CD4-positive, alpha-beta T cell (primary cell): ENCODE data around the gene XPNPEP3. TPM values are rescaled to one million over a fixed set of nuclear protein-coding genes. Genes with fewer than 3 reads are reported as not detected.

Experiments used
- ATAC-seq: fragments of 200-7000 bp; cut with Tn5 transposase; one replicate; pipeline ENCODE4 v1.10.0; 2022; ENCODE audit warnings: mild to moderate bottlenecking; ENCODE audit not compliant: poor library complexity
- CTCF ChIA-PET: fragments of 350-600 bp; sonication (Branson Sonifier 250); formaldehyde crosslinking; loops from one replicate; lab custom pipeline; 2021; ENCODE audit warnings: antibody characterized with exemption, inconsistent platforms; lab: Charles Lee
- POLR2A ChIA-PET: fragments of 350-600 bp; sonication (Branson Sonifier 250); formaldehyde crosslinking; loops from one replicate; lab custom pipeline; 2021; ENCODE audit warnings: antibody characterized with exemption, inconsistent platforms; lab: Charles Lee
- DNase-seq, 14 experiments: peaks; one replicate each; pipeline ENCODE4 v3.0.0-alpha.2; 2013 to 2020; ENCODE audit warnings: mixed read lengths in 2 of 14
- H3K27ac ChIP-seq, 2 donors: one replicate each; pipeline versions ENCODE4 v1.5.1 to v1.7.0; 2013; ENCODE audit warnings: low read length in 2 of 2, low read depth in 1 of 2, mild to moderate bottlenecking in 1 of 2
- H3K27me3 ChIP-seq, 2 experiments: 1 replicate in 1 of 2; 2 replicates in 1 of 2; pipeline versions ENCODE4 v1.6.1 to v1.7.0; 2013; ENCODE audit warnings: low read length in 2 of 2, control low read depth in 1 of 2, mild to moderate bottlenecking in 1 of 2, moderate library complexity in 1 of 2; ENCODE audit not compliant: insufficient read depth in 2 of 2, control insufficient read depth in 1 of 2
- H3K36me3 ChIP-seq: one replicate; pipeline ENCODE4 v1.6.1; 2013; ENCODE audit warnings: low read length, control low read depth; ENCODE audit not compliant: insufficient read depth
- H3K4me1 ChIP-seq: one replicate; pipeline ENCODE4 v1.6.1; 2013; ENCODE audit warnings: low read length, control low read depth; ENCODE audit not compliant: insufficient read depth
- H3K4me3 ChIP-seq: one replicate; pipeline ENCODE4 v1.5.1; 2013; ENCODE audit warnings: mild to moderate bottlenecking, low read length, moderate library complexity
- H3K9me3 ChIP-seq, 2 experiments: 1 replicate in 1 of 2; 2 replicates in 1 of 2; pipeline versions ENCODE4 v1.6.1 to v1.7.0; 2013; ENCODE audit warnings: low read length in 2 of 2, mild to moderate bottlenecking in 2 of 2, control low read depth in 1 of 2, moderate library complexity in 1 of 2; ENCODE audit not compliant: control insufficient read depth in 1 of 2, insufficient read depth in 1 of 2
- H3K27ac Mint-ChIP-seq: one replicate; pipeline ENCODE4 v1.8.0; 2020; ENCODE audit warnings: mixed read lengths
- H3K27me3 Mint-ChIP-seq: one replicate; pipeline ENCODE4 v1.8.0; 2021; ENCODE audit warnings: mixed read lengths
- H3K36me3 Mint-ChIP-seq: one replicate; pipeline ENCODE4 v1.8.0; 2021; ENCODE audit warnings: low read depth, mixed read lengths
- H3K4me1 Mint-ChIP-seq: one replicate; pipeline ENCODE4 v1.8.0; 2021; ENCODE audit warnings: low read depth, mixed read lengths
- H3K4me3 Mint-ChIP-seq: one replicate; pipeline ENCODE4 v1.8.0; 2020; ENCODE audit warnings: mild to moderate bottlenecking, mixed read lengths
- H3K9me3 Mint-ChIP-seq: one replicate; pipeline ENCODE4 v1.8.0; 2020; ENCODE audit warnings: mixed read lengths
- intact Hi-C, 2 experiments: fragments of 100-400 bp; cut with DNase I in 1 of 2; cut with micrococcal nuclease in 1 of 2; formaldehyde crosslinking; loops; one replicate each; pipeline versions ENCODE4 v1.15.1 to v1.9.0; 2023 to 2025; cut with DNase I, micrococcal nuclease
- total RNA-seq, 174 experiments: library from RNA in 2 of 174; stranded (reverse) in 2 of 174; gene quantifications; one replicate each; pipeline ENCODE4 v1.2.3 and lab custom pipeline; 2021 to 2026
- TF ChIP-seq, protein P1 (sequence below): fragments of 200-600 bp; IDR thresholded peaks from one replicate; pipeline ENCODE4 v1.8.0; 2022; ENCODE audit warnings: antibody characterized with exemption, mild to moderate bottlenecking

The XPNPEP3 gene
- total RNA-seq, 2 experiments from 2014 or later, result 16.3 to 17.9 TPM

DNA sequence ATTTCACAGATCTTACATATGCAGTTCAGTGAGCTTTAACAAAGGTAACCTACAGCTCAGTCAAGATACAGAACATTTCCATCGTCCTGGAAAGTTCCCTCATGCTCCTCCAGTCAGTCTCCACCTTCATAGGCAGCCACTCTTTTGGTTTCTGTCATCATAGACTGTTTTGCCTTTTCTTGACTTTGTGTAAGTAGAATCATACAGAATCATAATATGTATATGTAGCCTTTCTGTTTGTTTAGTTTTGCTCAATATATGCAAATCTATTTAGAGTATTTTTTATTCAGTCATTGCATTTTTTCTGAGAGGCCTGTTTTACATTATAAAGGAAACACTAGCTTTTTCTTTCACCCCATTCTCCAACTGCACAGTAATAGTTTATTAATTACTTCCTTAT lies 20.0 kb downstream of the XPNPEP3 start:
- Mint-ChIP-seq H3K4me3 (no peak overlapping the region), H3K27me3 (no peaks in the 10 kb centered on the region), H3K4me1 (no peaks in the 10 kb centered on the region), H3K27ac (no peak overlapping the region), H3K36me3 (peaks cover 43% of the 10 kb centered on the region), H3K9me3 (no peaks in the 10 kb centered on the region)
- no peak overlapping the region for H3K27ac ChIP-seq
- no peaks in the 10 kb centered on the region for H3K9me3 ChIP-seq
- ATAC-seq, result no peak
- H3K36me3 ChIP-seq, result peaks cover 13% of the 10 kb centered on the region
- no peaks in the 10 kb centered on the region for H3K27me3 ChIP-seq
- intact Hi-C loops, result no loop called here
- ChIA-PET CTCF (interaction anchor here (1.6 kb wide), 1 partner anchor 10 kb away, joined by 5 read pairs; no protein-coding TSS in a partner anchor), POLR2A (no interaction called here)
- no peak overlapping the region for H3K4me3 ChIP-seq
- TF ChIP-seq, protein P1, sequence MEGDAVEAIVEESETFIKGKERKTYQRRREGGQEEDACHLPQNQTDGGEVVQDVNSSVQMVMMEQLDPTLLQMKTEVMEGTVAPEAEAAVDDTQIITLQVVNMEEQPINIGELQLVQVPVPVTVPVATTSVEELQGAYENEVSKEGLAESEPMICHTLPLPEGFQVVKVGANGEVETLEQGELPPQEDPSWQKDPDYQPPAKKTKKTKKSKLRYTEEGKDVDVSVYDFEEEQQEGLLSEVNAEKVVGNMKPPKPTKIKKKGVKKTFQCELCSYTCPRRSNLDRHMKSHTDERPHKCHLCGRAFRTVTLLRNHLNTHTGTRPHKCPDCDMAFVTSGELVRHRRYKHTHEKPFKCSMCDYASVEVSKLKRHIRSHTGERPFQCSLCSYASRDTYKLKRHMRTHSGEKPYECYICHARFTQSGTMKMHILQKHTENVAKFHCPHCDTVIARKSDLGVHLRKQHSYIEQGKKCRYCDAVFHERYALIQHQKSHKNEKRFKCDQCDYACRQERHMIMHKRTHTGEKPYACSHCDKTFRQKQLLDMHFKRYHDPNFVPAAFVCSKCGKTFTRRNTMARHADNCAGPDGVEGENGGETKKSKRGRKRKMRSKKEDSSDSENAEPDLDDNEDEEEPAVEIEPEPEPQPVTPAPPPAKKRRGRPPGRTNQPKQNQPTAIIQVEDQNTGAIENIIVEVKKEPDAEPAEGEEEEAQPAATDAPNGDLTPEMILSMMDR, result no peak
- no peaks in the 10 kb centered on the region for H3K4me1 ChIP-seq
- DNase-seq, result no peak

DNA sequence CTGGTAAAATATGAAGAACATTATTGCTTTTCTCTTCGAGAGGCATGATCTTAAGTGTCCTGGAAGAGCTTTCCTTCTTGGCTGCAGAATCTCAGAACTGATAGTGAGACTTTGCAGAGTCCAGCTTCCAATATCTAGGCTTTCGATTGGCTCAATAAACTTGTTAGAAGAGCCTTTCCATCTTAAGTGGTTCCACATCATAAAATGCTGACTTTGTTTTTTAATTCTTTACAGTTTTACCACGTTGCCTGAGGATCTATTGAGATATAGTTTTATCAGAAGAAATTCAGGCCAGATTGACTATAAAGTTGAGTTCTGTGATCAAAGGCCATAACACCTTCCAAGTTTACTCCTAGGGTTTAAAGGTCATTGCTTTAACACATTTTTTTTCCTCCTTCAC lies 20.5 kb downstream of the XPNPEP3 start:
- Mint-ChIP-seq H3K4me3 (no peak overlapping the region), H3K27ac (no peak overlapping the region), H3K36me3 (peaks cover 43% of the 10 kb centered on the region), H3K9me3 (no peaks in the 10 kb centered on the region), H3K27me3 (no peaks in the 10 kb centered on the region), H3K4me1 (no peaks in the 10 kb centered on the region)
- Histone ChIP-seq H3K9me3 (no peaks in the 10 kb centered on the region), H3K4me3 (no peak overlapping the region), H3K4me1 (no peaks in the 10 kb centered on the region), H3K27me3 (no peaks in the 10 kb centered on the region), H3K27ac (no peak overlapping the region), H3K36me3 (peaks cover 15% of the 10 kb centered on the region)
- TF ChIP-seq, protein P1, result no peak
- intact Hi-C loops, result no loop called here
- POLR2A ChIA-PET, result no interaction called here
- CTCF ChIA-PET, result no interaction called here
- DNase-seq, result no peak
- no peak for ATAC-seq

DNA sequence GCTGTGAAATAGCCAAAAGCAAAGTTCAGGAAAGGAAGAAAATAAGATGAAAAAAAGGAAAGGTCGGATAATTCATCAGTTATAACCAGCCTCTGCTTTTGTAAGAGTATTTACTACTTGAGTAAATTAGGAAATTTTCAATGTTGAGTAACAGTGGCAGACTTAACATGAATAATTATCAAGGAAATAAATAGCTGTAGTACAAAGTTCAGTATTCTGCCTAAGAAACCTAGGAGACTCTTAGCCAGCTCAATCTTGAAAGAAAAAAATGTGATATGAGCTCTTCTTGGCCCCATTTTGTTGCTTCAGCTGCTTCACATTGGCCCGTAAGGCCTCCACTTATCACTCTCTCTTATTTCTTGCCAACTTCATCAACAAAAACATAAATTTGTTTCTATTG lies 22.0 kb downstream of the XPNPEP3 start:
- Mint-ChIP-seq H3K36me3 (peaks cover 53% of the 10 kb centered on the region), H3K4me3 (no peak overlapping the region), H3K4me1 (no peaks in the 10 kb centered on the region), H3K27ac (no peak overlapping the region), H3K27me3 (no peaks in the 10 kb centered on the region), H3K9me3 (no peaks in the 10 kb centered on the region)
- intact Hi-C loops, result no loop called here
- ATAC-seq (no peak), DNase-seq (no peak)
- H3K27ac ChIP-seq, result no peak overlapping the region
- H3K36me3 ChIP-seq, result peaks cover 20% of the 10 kb centered on the region
- no peaks in the 10 kb centered on the region for H3K9me3 ChIP-seq
- no peaks in the 10 kb centered on the region for H3K4me1 ChIP-seq
- POLR2A ChIA-PET, result no interaction called here
- TF ChIP-seq, protein P1, result no peak
- no peaks in the 10 kb centered on the region for H3K27me3 ChIP-seq
- CTCF ChIA-PET, result no interaction called here
- H3K4me3 ChIP-seq, result no peak overlapping the region
